HG02943 (cell line): Measurements from ENCODE around the gene UBE2E3.
A peak's percentile ranks its signal among the peaks of the same experiment; 100 is the strongest.

ENCODE experiments used
- ATAC-seq: cut with Tn5 transposase; IDR thresholded peaks from one replicate; pipeline ENCODE4 v1.9.1; 2021; ENCODE audit warnings: mild to moderate bottlenecking, low read depth, moderate library complexity; ENCODE audit not compliant: unreplicated experiment

UBE2E3 gene

GRCh38 chr2:180978903-180979748 lies 1.3 kb upstream of the UBE2E3 start:
- ATAC-seq = no peak

DNA sequence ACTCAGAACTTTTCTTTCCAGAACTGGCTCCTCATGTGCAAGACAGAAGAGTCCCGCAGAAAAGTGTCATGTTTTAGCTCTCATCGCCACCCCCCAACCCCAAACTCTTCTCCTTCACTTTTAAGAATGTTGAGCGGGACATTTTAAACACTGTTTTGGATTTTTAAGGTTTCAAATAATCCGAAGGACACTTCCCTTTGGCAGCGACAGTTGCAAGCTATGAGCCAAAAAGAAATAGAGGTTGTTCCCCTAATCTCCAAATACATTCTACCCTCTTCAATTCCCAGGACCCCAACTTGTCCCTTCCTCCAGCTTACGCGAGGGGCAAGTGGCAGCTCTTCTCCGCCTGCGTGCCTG lies 678 bp upstream of the UBE2E3 start:
- no peak for ATAC-seq

- ATAC-seq = no peak
Observed at GRCh38 chr2:180980943-180981911, 822 bp downstream of the UBE2E3 start.

- ATAC-seq = peak; percentile 49
Observed at GRCh38 chr2:180983468-180984242, 3.2 kb downstream of the UBE2E3 start.

- no peak for ATAC-seq
Observed at GRCh38 chr2:180985771-180986395, 5.5 kb downstream of the UBE2E3 start.

DNA sequence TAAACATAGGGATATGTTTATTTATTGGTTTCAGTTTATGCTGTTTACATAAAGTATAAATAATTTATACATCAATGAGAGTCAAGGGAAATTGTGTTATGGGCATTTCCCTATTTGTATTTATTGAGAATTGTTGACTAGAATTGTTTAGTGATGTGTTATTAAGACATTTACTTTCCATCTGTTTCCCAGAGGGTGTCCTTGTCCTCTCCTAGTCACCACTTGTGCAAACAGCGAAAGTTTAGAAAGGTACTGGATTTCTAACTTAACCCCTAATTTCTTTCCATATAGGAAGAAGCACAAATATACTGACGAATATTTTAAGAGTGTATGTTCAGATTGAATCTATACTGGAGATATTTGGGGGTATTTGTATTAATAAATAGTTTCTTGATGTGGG lies 6.7 kb downstream of the UBE2E3 start:
- ATAC-seq = no peak

- no peak for ATAC-seq
Observed at GRCh38 chr2:180990337-180990736, 9.9 kb downstream of the UBE2E3 start.

DNA sequence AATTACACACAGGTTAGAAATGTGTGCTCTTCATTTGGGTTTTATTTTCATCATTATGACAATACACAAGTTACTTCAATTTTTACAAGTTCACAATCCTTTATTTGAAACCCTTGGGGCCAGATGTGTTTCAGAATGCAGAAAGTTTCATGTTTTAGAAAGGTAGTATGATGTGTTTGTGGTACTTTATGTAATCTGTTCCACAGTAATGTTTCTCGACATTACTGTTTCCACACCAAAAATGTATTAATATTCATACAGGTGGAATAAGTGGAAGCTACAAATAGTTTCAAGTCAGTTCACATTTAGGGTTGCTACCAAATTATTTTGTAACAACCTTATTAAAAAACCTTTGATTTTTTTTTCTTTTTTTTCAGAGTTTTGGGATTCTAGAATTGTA lies 10.4 kb downstream of the UBE2E3 start:
- ATAC-seq = no peak

GRCh38 chr2:180991361-180991760 lies 11.0 kb downstream of the UBE2E3 start:
- no peak for ATAC-seq

DNA sequence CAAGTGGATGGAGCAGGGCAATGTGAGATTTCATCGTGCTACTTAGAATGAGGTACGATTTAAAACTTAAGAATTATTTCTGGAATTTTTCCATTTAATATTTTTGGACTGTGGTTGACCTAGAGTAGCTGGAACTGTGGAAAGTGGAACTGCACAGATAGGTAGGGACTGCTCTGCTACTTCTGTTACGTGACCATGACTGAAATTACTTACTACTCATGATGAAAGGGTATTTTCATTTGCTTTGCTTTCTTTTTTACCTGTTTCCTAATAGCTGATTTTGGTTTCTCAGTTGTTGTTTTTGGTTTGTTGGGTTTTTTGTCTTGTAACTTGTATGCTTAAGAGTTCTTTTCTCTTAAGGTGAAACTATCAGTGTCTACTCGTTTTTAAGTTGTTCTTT lies 11.4 kb downstream of the UBE2E3 start:
- ATAC-seq = no peak

DNA sequence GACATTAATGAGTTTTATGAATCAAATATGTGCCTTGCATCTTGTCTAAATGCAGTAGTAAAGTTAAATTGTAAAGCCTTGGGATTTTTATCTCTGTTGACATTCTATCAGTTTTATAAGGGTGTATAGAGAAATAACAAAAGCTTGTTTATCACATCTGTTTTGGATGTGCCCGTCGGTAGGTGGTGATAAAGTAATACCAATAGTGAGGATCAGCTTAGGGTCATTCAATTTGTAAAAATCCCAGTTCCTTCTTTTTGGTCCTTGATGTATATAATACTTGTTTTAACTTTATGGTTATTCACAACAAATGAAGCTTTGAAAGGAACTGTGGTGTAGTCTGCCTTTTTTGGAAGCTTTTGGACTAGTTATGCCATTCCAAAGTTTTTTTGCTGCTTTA lies 12.6 kb downstream of the UBE2E3 start:
- no peak for ATAC-seq

DNA sequence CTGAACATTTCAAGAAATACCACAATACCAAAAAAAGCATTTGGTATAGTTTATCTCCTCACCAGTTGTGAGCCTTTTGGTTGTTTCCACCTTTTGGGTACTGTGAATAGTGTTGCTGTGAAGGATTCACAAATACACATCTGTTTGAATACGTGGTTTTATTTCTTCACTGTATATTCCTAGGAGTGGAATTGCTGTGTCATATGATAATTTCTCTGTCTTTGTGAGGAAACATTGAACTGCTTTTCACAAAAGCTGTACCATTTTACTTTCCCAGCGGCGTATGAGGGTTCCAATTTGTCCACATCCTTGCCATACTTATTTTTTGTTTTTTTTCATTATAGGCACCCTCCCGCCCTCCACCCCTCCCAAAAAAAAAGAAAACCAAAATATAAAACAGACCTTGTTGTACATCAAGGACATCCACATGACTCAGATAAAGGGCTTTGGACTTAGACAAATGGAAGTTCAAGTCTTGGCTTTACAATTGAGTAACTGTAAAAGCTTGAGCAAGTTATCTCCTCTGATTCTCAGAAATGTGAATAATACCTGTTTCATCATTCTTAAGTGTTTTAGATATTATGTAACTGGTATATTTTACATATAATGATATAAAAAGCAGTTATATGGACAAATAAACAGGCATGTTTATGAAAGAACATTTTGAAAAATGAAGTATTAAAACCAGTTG lies 19.0 kb downstream of the UBE2E3 start:
- ATAC-seq = no peak

GRCh38 chr2:181004647-181005325 lies 24.4 kb downstream of the UBE2E3 start:
- no peak for ATAC-seq

DNA sequence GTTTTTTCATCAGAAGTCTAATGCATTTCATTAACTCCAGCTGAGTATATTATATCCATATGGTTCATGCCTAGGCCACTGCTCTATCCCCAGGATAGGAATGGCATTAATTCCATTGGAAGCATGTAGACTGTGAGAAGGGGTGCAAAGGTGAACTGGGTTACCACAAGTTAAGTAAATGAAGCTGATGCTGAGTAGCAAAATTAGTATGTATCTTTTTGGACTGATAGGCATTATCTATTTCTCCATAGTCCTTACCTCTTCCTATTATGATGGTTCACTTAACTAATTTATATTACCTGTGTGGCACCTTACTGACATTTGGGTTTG lies 24.9 kb downstream of the UBE2E3 start:
- ATAC-seq = no peak

DNA sequence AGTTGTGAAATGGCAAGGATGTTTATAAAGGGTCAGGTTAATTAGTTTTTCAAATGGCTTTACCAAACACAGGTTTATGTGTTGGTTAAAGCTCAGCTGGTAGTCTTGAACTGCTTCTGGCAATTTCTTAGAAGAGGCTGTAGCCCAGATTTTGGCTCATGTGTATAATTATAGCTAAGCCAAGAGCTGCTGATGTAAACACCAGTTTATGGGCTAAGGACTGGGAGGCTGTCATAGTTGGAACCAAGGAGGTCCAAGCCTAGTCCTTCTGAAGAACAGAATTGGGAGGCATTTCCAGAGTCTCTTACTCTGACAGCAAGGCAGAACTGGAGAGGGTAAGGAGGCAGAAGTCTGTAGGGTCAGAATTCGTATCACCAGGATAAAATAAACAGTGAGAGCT lies 25.4 kb downstream of the UBE2E3 start:
- no peak for ATAC-seq

DNA sequence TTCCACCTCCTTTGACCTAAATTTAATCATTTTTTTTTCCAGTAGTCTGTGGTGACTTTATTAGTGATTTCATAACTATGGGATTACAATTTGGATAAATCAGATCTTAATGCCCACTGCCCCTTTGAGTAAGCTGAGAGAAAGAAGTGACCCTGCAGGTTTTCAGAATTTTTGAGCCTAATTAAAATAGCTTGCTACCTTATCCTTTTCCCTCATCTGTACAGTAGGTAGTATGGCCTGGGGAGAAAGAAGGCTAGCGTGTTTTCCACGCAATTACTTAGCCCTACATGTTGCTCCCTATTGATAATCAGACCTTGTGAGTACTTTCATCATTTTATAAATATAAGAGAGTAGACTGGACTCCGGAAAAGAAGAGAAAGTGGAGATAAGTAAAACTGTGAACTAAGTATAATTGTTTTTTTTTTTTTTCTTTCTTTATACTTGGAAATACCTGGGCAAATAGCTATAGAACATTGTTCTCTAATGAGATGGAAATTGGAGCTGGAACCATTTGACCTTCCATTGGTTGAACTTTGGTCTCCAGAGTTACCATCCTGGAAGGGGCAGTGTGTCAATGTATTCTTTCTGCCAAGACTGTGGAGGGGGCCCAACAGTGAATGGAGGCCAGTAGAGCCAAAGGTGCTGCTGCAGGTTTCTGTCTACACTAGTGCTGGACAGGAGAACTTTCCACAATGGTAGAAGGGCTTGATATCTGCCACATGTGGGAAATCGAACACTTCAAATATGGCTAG lies 26.9 kb downstream of the UBE2E3 start:
- ATAC-seq = no peak

DNA sequence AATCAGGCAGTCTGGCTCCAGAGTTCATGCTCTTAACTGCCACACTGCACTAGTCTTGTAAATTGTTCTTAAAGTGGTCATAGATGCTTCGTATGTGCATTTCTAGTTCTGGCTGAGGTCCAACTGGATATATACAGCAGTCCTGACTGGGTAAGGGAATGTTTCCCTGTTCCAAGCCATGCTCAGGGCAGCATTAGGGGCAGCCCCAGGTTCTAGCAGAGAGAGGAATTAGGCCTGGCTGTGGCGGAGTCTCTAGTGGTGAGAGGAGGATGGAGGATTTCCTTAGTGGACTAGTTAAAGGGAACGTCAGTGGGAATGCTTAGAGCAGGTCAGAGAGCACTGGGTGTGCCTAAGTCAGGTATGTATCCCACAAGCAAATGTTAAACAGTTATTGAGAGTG lies 28.0 kb downstream of the UBE2E3 start:
- no peak for ATAC-seq

GRCh38 chr2:181021199-181021789 lies 40.9 kb downstream of the UBE2E3 start:
- no peak for ATAC-seq
